Cardiac septum (tissue), 1 donor: ENCODE data around the gene GMDS. TPM values are rescaled to one million over a fixed set of nuclear protein-coding genes. Genes with fewer than 3 reads are reported as not detected.

Source experiments
- DNase-seq: peaks from one replicate; pipeline ENCODE4 v3.0.0-alpha.2; 2020; ENCODE audit warnings: low spot score
- intact Hi-C: fragments of 100-400 bp; cut with DNase I; formaldehyde crosslinking; loops from one replicate; pipeline ENCODE4 v1.14.0; 2022
- total RNA-seq: library from RNA; stranded (reverse); fragmentation: NEBNext Ultra II Directional; extraction: Animal tissue kit (Norgen Biotek cat#: 25700); gene quantifications from one replicate; pipeline ENCODE4 v1.2.1, GENCODE V29; 2021
- donor health status: DM: no; HTN: no; CAD: no.

Gene GMDS
- total RNA-seq, 1 donor from 2014 or later, result 6.3 TPM

GRCh38 chr6:2185466-2185865 lies 59.9 kb downstream of the GMDS start:
- intact Hi-C loops, result no loop called here
- DNase-seq, result no peak

DNA sequence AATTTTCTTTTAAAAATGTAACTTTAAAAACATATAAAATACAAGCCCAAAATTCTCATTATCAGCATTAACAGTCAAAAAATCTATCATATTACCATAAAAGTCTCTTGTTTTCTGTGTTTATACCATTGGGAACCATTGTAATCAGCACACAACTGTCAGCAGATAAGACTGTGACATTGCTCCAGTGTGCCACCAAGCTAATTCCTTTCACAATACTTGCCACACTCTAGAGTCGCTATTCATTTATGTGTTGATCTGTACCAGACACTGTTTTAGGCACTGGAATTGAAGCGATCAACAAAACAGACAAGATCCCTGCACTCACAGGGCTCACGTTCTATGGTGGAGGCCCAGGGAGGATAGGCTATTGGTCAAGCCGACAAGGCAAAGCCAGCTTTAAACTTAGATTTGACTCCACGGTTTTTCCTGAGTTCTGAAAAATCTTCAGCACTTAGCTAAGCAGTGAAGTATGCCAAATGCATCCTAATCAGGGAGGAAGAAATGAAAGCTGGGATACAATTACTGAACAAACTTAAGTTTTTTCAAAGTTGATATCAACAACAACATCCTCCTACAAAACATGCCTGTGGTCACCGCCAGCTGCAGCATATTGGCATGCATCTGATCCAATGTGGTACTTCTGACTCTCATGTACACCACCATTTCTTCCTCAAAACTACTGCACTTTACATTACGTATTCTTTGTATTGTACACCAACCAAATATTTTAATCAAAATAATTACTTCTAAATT lies 60.5 kb downstream of the GMDS start:
- intact Hi-C loops, result no loop called here
- DNase-seq, result no peak

- intact Hi-C loops, result no loop called here
Measured at GRCh38 chr6:2183752-2184151, 61.7 kb downstream of the GMDS start.

GRCh38 chr6:2183246-2183645 lies 62.2 kb downstream of the GMDS start:
- intact Hi-C loops, result no loop called here
- DNase-seq, result no peak

More at GRCh38 chr6:2183752-2184151, 61.7 kb downstream of the GMDS start:
- no peak for DNase-seq

DNA sequence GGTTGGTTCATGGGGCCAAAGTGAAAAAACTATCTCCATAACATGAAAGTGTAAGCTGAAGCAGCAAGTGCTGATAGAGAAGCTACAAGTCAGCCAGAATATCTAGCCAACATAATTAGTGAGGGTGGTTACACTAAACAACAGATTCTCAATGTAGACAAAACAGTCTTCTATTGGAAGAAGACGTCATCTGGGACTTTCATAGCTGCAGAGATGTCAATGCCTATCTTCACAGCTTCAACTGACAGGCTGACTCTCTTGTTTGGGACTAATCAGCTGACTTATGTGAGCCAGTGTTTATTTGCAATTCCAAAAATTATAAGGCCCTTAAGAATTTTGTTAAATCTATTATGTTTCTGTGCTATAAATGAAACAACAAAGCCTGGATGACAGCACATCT lies 63.2 kb downstream of the GMDS start:
- intact Hi-C loops, result no loop called here
- DNase-seq, result no peak

GRCh38 chr6:2181567-2181966 lies 63.8 kb downstream of the GMDS start:
- intact Hi-C loops, result no loop called here

DNA sequence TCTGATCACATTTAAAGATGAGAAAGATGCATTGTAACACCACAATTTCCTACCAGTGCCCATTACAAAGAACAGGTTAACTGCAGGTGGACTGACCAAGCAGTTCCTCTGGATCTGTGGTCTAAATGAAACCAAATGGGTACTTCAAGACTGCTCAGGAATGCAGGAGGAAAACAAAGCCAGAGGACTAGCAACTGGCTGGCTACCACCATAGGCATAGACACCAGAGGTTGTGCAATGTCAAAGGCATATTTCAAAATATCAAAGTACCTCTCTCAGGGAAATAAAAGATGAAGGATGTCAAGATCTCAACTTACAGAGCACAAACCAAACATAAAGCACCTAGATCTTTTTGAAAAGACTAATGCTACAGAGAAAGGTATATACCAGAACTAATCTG lies 65.5 kb downstream of the GMDS start:
- intact Hi-C loops, result no loop called here
- DNase-seq, result no peak

More at GRCh38 chr6:2181567-2181966, 63.8 kb downstream of the GMDS start:
- DNase-seq, result no peak

DNA sequence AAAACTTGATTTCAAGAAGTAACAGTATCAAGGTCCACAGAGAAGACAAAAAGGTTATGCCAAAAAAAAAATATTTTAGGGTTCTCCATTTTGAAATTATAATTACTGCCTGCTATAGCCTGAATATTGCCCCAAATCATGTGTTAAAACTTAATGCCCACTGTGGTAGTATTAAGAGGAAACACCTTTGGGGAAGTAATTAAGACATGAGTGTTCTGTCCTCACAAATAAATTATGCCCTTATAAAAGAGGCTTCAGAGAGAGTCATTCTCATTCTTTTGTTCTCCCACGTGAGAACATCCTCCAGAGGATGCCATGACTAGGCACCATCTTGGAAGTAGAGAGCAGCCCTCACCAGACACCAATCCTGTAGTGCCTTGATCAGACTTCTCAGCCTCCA lies 66.2 kb downstream of the GMDS start:
- intact Hi-C loops, result no loop called here
- DNase-seq, result no peak

DNA sequence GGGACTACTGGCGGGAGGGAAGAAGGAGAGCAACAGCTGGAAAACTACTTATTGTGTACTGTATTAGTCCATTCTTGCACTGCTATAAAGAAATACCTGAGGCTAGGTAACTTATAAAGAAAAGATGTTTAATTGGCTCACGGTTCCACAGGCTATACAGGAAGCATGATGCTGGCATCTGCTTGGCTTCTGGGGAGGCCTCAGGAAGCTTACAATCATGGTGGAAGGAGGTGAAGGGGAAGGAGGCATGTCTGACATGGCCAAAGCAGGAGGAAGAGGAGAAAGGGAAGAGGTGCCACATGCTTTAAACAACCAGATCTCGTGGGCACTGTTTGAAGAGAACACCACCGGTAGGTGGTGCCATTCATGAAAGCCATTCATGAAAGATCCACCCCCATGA lies 67.3 kb downstream of the GMDS start:
- intact Hi-C loops, result no loop called here

GRCh38 chr6:2175825-2176224 lies 69.6 kb downstream of the GMDS start:
- intact Hi-C loops, result no loop called here
- DNase-seq, result no peak

More for the DNA sequence above, 67.3 kb downstream of the GMDS start:
- no peak for DNase-seq

- intact Hi-C loops, result no loop called here
- no peak for DNase-seq
Measured at GRCh38 chr6:2173203-2173961, 72.0 kb downstream of the GMDS start.

GRCh38 chr6:2171728-2172127 lies 73.7 kb downstream of the GMDS start:
- intact Hi-C loops, result no loop called here
- no peak for DNase-seq

- DNase-seq, result no peak
- intact Hi-C loops, result no loop called here
Measured at GRCh38 chr6:2168480-2168879, 76.9 kb downstream of the GMDS start.

GRCh38 chr6:2166717-2167116 lies 78.7 kb downstream of the GMDS start:
- intact Hi-C loops, result no loop called here
- DNase-seq, result no peak

- intact Hi-C loops, result no loop called here
- DNase-seq, result no peak
Measured at GRCh38 chr6:2165286-2165685, 80.1 kb downstream of the GMDS start.

- intact Hi-C loops, result no loop called here
- no peak for DNase-seq
Measured at GRCh38 chr6:2164481-2164880, 80.9 kb downstream of the GMDS start.

GRCh38 chr6:2162079-2162445 lies 83.3 kb downstream of the GMDS start:
- no peak for DNase-seq
- intact Hi-C loops, result no loop called here

DNA sequence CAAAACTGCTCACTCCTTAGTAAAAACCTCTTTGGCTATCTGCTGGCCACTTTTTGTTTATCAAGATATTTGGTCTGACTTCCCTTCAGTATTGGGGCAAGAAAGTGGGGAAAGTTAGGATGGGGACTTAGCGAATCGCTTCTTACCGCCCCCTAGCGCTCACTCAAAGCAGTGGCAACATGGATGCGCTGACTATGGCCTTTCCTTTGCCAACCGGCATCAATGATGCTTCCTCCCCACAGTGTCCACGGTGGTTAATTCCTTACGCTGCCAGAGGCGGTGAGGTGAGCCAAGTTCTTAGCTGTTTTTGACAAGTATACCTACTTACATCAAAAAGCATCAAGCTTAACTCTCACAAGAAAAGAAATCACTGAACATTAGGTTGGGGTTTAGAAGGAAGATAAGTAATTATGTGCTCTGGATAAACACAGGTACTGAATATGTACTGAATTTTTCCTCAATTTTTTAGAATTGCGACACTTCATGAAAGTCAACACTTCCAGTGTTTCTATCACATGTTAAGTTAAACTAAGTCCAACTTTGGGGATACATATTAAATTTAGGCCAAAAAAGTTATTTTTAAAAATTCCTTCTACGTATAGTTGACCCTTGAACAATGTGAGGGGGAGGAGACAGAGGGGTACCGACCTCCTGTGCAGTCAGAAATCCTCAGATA lies 86.7 kb downstream of the GMDS start:
- DNase-seq, result no peak
- intact Hi-C loops, result no loop called here

DNA sequence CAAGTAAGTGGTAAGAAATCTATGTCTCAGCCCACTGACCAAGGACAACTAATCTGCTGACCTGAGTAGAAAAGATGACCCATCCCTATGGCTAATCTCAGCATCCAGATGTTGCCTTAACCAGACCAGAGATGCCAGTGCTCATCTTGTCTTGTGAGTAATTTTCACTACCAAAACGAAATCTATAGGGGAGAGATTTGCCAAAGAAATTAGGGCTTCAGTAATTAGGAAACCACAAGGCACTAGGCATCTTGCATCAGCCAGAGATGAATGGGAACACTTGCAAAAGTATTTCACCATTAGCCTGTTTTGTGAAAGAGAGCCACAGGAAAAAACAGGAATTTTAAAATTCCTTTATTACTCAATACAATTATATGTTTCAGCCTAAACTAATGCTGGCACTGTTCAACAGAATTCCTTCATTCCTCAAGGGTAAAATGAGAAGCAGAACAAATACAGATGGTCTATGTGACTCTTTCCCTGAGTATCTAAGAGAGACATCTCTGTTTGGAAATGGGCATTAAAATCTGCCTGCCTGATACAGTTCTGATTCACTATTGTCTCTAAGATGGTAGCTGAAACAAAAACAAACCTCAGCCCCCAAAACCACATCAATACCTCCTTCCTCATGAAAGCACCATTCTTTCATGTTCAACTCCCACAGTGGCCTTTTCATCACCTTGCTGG lies 87.8 kb downstream of the GMDS start:
- no peak for DNase-seq
- intact Hi-C loops, result no loop called here

- intact Hi-C loops, result no loop called here
- no peak for DNase-seq
Measured at GRCh38 chr6:2155206-2155605, 90.2 kb downstream of the GMDS start.
